Fibroblast of mammary gland (primary cell): ENCODE data around the gene KDM8.
A peak's percentile ranks its signal among the peaks of the same experiment; 100 is the strongest.

ENCODE experiments used
- DNase-seq: peaks from one replicate; pipeline ENCODE4 v3.0.0-alpha.2; 2010; ENCODE audit warnings: low read depth
- H3K4me3 ChIP-seq: 2 replicates; pipeline ENCODE4 v1.5.1; 2011; ENCODE audit warnings: low read depth, mild to moderate bottlenecking, low read length, moderate library complexity; ENCODE audit not compliant: control insufficient read depth
- CTCF ChIP-seq: conservative IDR thresholded peaks from 2 replicates; pipeline ENCODE4 v1.5.1; 2011; ENCODE audit warnings: low read depth, low read length, inconsistent platforms; ENCODE audit not compliant: control insufficient read depth, insufficient read depth

Gene KDM8

DNA sequence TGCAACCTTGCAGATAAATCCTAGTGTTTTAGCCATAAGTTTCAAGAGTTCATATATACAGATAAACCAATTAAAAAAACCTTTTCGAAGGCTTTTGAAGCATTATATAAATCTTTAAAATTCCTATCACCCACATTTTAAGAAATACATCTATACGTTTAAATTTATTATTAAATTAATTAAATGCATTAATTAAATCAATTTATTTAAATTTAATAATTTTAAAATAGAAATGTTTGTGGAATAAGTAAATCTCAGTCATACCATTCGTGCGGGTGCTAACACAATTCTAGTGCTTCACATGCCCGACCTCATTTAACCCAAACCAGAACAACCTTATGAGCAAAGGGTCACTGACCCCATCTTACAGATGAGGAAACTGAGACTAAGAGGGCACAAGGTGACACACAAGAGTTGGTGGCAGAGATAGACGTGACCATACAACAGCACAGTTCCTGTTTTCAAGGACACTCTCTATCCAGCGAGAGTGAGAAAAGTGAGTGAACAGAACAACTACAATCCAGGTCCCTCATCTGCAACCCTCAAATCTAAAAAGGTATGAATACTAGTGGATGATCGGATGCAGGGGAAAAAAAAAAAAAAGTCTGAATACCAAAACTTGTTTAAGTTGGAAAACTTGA is 63.8 kb downstream of the KDM8 start:
- no peak for DNase-seq
- no peak overlapping the region for H3K4me3 ChIP-seq
- no peak for TF ChIP-seq CTCF

DNA sequence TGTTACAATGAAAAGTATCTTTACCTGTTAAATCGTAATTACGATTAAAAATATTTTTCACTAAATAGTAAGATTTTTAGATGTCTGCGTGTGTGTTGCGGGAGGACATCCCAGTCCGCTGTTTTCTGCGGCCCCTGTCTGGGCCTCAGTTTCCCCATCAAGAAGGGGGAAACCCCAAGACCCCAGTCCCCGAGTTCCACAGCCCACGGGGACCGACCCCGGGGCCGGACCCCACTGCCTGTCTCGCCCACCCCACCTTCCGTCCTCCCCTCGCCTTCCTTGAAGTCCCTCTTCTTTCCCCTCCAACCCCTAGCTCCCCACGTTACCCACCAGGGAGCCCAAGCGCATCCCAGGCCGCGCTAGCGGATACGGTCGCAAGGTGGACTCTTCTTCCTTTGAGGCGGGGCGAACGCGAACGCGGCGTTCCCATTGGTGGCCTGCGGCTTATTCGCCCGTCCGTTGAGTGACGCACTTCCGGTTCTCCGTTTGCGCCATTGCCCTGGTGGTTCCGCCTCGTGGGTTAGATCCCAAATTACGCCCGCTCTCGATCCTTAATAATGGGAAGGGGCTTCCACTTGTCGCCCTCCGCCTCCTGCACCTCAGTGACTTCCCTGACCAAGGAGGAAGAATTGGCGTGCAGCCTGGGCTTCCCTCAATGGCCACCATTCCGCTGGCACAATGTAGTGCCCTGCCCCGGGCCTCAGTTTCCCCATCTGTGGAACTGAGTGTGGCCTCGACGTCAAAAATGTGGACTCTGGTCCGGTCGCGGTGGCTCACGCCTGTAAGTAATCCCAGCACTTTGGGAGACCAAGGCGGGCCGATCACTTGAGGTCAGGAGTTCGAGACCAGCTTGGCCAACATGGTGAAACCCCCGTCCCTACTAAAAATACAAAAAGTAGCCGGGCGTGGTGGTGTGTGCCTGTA is 65.3 kb downstream of the KDM8 start, which contains the start of gene NSMCE1:
NSMCE1 (minus strand) TSS at position 397 of the 924 bp plus-strand sequence. CDS start 11,202 bp downstream, outside the sequence.
- H3K4me3 ChIP-seq = peak within 1 kb of the TSS; percentile 95
- TF ChIP-seq CTCF = peak; percentile 19
- DNase-seq = peak; percentile 96

GRCh38 chr16:27269300-27270150 is 66.2 kb downstream of the KDM8 start:
- TF ChIP-seq CTCF = no peak
- peak overlapping the region; percentile 95 for H3K4me3 ChIP-seq
- DNase-seq = no peak

DNA sequence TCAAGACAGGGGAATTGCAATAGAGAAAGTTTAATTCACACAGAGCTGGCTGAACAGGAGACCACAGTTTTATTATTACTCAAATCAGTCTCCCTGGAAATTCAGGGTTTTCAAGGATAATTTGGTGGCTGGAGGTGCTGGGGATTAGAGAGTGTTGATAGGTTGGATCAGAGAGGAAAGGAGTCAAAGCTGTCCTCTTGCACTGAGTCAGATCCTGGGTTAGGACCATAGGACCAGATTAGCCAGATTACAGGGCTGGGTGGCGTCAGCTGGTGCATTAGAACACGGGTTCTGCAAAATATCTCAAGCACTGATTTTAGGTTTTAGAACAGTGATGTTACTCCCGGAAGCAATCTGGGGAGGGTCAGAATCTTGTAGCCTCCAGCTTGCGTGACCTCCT is 67.0 kb downstream of the KDM8 start:
- DNase-seq = no peak
- no peak for TF ChIP-seq CTCF
- no peak overlapping the region for H3K4me3 ChIP-seq
